ENCODE measurements around the gene CCDC97.
A peak's percentile ranks its signal among the peaks of the same experiment; 100 is the strongest.

The CCDC97 gene

GRCh38 chr19:41298348-41298964, 11.5 kb upstream of the CCDC97 start:
- no peak overlapping the region for H3K4me3 ChIP-seq (ENCODE audit: low read depth, low read length)
- in situ Hi-C loops (cut with HindIII; ENCODE audit: low sequenced_read_pairs), result no loop called here
- peak; percentile 92 for DNase-seq (ENCODE audit: low read depth, low spot score)
- no peak for TF ChIP-seq CTCF (IDR thresholded peaks at IDR 0.05; ENCODE audit: low read depth, low read length)

DNA sequence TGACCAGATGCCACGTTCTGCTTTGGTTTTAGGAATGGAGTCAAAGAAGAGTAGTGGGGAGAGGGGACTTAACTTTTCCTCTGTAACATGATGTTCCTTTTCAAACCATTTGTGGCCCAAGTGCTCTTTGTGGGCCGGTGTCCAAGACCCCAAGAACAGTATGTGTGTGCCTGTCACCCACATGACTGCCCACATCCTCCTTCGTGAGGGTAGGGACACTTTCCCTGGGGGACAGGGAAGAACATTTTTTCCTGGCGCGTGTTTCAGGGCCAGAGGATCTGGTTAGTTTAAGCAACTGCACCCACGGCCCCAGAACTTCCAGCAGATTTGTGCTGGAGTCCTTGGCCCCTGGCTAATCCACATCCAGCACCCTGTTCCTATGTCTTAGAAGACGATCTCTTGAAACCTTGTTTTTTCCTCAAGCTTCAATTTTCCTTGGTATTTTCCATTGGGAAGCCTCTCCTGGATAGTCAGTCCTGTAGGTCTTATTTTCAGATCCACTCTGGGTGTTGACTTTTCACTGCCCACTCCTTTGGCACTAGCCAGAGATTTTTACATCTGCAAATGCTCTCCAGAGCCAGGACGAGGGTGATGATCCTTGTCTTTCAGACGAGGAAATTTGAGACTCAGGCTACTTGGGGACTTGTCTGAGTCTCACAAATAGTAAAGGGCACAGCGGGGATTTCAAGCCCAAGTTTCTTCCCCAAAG, 10.8 kb upstream of the CCDC97 start:
- no peak for DNase-seq (ENCODE audit: low read depth, low spot score)
- in situ Hi-C loops (cut with HindIII; ENCODE audit: low sequenced_read_pairs), result no loop called here
- H3K4me3 ChIP-seq (ENCODE audit: low read depth, low read length), result no peak overlapping the region
- no peak for TF ChIP-seq CTCF (IDR thresholded peaks at IDR 0.05; ENCODE audit: low read depth, low read length)

- TF ChIP-seq CTCF (IDR thresholded peaks at IDR 0.05; ENCODE audit: low read depth, low read length), result no peak
- peak; percentile 91 for DNase-seq (ENCODE audit: low read depth, low spot score)
- in situ Hi-C loops (cut with HindIII; ENCODE audit: low sequenced_read_pairs), result no loop called here
- H3K4me3 ChIP-seq (ENCODE audit: low read depth, low read length), result no peak overlapping the region
These were observed 10.2 kb upstream of the CCDC97 start for GRCh38 chr19:41299755-41300089.

GRCh38 chr19:41300555-41300954, 9.4 kb upstream of the CCDC97 start:
- no peak for DNase-seq (ENCODE audit: low read depth, low spot score)
- in situ Hi-C loops (cut with HindIII; ENCODE audit: low sequenced_read_pairs), result no loop called here
- H3K4me3 ChIP-seq (ENCODE audit: low read depth, low read length), result no peak overlapping the region
- TF ChIP-seq CTCF (IDR thresholded peaks at IDR 0.05; ENCODE audit: low read depth, low read length), result no peak

DNA sequence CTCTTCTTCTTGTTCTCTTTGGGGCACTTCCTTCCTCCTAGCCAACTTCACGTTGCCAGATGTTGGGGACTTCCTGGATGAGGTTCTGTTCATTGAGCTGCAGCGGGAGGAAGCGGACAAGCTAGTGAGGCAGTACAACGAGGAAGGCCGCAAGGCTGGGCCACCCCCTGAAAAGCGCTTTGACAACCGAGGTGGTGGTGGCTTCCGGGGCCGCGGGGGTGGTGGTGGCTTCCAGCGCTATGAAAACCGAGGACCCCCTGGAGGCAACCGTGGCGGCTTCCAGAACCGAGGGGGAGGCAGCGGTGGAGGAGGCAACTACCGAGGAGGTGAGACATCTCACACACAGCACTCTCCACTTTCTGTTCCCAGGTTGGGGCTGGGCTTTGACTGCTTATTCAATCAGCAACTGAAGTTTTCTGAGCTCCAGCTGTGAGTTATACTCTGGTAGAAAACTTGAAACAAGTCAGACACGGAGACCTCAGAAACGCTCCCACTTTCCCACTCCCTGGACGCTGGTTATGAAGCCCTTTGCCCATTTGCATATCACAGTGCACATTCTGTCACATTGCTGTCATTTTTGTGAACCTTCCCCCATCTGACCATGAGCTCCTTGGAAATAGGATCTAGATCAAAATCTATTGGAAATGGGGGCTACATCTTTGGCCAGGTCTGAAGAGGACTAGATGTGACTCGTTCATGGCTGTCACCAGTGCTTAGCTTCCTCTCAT, 7.2 kb upstream of the CCDC97 start:
- H3K4me3 ChIP-seq (ENCODE audit: low read depth, low read length), result no peak overlapping the region
- in situ Hi-C loops (cut with HindIII; ENCODE audit: low sequenced_read_pairs), result no loop called here
- no peak for DNase-seq (ENCODE audit: low read depth, low spot score)
- no peak for TF ChIP-seq CTCF (IDR thresholded peaks at IDR 0.05; ENCODE audit: low read depth, low read length)

- no peak for TF ChIP-seq CTCF (IDR thresholded peaks at IDR 0.05; ENCODE audit: low read depth, low read length)
- no peak for DNase-seq (ENCODE audit: low read depth, low spot score)
- no peak overlapping the region for H3K4me3 ChIP-seq (ENCODE audit: low read depth, low read length)
- in situ Hi-C loops (cut with HindIII; ENCODE audit: low sequenced_read_pairs), result no loop called here
These were observed 6.0 kb upstream of the CCDC97 start for GRCh38 chr19:41303954-41304353.

Data from astrocyte of the spinal cord (primary cell).